ENCODE results near the gene DLG2. TPM values are rescaled to one million over a fixed set of nuclear protein-coding genes. Genes with fewer than 3 reads are reported as not detected.

The DLG2 gene
- total and polyA plus RNA-seq, 2 donors (not counting 3 experiments of a cell fraction or from before 2014, with no cell fraction given): 0.15 to 1.1 TPM

- ChIA-PET POLR2A (no interaction called here), CTCF (no interaction called here)
- Histone ChIP-seq H3K36me3 (ENCODE audit: control insufficient read depth in 2 of 2, extremely low read depth in 1 of 2, insufficient read depth in 2 of 2, low read length in 2 of 2) (no peaks in the 10 kb centered on the region), H3K9ac (replicated peaks; ENCODE audit: extremely low read depth, insufficient read depth, low read length) (no peak overlapping the region), H4K20me1 (replicated peaks; ENCODE audit: control insufficient read depth, extremely low read depth, insufficient read depth, low read length) (no peaks in the 10 kb centered on the region), H3K9me3 (replicated peaks; ENCODE audit: control insufficient read depth, insufficient read depth, low read length) (no peaks in the 10 kb centered on the region), H2AFZ (ENCODE audit: low read depth, low read length) (no peak overlapping the region), H3K4me1 (ENCODE audit: control insufficient read depth, extremely low read depth, insufficient read depth, low read length) (no peaks in the 10 kb centered on the region), H3K27me3 (ENCODE audit: control insufficient read depth in 2 of 2, insufficient read depth in 2 of 2, low read length in 2 of 2) (no peaks in the 10 kb centered on the region), H3K79me2 (ENCODE audit: control insufficient read depth, insufficient read depth, low read length) (no peaks in the 10 kb centered on the region), H3K9me1 (replicated peaks; ENCODE audit: control insufficient read depth, extremely low read depth, insufficient read depth, low read length) (no peaks in the 10 kb centered on the region), H3K27ac (ENCODE audit: insufficient read depth, low read depth, low read length) (no peak overlapping the region), H3K4me2 (ENCODE audit: insufficient read depth, low read length) (no peak overlapping the region), H3K4me3 (replicated peaks in 1 of 3; ENCODE audit: insufficient read depth in 1 of 3, low read depth in 1 of 3, low read length in 3 of 3) (no peak overlapping the region)
- FAIRE-seq (no peak), DNase-seq (ENCODE audit: low read depth, low spot score) (no peak)
- dilution Hi-C loops (cut with MboI; ENCODE audit: extremely low pct_ligation_motif_present, low sequenced_read_pairs) (no loop called here), intact Hi-C loops (cut with micrococcal nuclease) (no loop called here)
- TF ChIP-seq, protein P1, sequence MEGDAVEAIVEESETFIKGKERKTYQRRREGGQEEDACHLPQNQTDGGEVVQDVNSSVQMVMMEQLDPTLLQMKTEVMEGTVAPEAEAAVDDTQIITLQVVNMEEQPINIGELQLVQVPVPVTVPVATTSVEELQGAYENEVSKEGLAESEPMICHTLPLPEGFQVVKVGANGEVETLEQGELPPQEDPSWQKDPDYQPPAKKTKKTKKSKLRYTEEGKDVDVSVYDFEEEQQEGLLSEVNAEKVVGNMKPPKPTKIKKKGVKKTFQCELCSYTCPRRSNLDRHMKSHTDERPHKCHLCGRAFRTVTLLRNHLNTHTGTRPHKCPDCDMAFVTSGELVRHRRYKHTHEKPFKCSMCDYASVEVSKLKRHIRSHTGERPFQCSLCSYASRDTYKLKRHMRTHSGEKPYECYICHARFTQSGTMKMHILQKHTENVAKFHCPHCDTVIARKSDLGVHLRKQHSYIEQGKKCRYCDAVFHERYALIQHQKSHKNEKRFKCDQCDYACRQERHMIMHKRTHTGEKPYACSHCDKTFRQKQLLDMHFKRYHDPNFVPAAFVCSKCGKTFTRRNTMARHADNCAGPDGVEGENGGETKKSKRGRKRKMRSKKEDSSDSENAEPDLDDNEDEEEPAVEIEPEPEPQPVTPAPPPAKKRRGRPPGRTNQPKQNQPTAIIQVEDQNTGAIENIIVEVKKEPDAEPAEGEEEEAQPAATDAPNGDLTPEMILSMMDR (IDR thresholded peaks at IDR 0.05; ENCODE audit: extremely low read depth in 1 of 2, insufficient read depth in 1 of 2, low read depth in 1 of 2, low read length in 2 of 2): no peak
- TF ChIP-seq POLR2A (IDR thresholded peaks at IDR 0.05; ENCODE audit: low read depth, low read length) (no peak), MAX (IDR thresholded peaks at IDR 0.05; ENCODE audit: insufficient read depth, insufficient read length) (no peak), GATA2 (IDR thresholded peaks at IDR 0.05; ENCODE audit: insufficient read depth, insufficient read length, low read depth, low read length) (no peak), EZH2 (IDR thresholded peaks at IDR 0.05; ENCODE audit: borderline replicate concordance, low read depth, low read length, severe bottlenecking) (no peak)
- BruUV-seq (replicated peaks): no TSS peak
Observed at GRCh38 chr11:83922318-83922717, 1704.8 kb downstream of the DLG2 start.
